ENCODE results near the gene ECE1.

Gene ECE1

DNA sequence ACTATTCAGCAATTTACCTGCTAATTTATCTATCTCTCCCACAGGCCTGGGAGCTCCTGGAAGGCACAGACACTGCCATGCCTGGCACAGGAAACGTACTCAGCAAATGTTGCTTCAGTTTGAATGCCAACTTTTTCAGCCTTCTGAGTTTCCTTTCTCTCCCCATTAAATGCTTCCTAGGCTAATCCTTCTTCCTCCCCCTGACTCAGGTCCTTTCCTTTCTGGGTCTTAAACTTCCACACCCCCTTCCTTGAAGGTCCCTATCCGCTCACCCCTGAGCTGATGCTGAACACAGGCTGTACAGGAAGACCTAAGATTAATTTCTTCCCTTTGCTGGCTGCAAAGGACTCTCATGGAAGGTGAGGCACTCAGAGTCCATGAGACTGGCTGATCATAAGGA is 40.3 kb upstream of the ECE1 start:
- no peak overlapping the region for H3K4me3 ChIP-seq (ENCODE audit: low read depth, low read length)
- TF ChIP-seq, protein P1, sequence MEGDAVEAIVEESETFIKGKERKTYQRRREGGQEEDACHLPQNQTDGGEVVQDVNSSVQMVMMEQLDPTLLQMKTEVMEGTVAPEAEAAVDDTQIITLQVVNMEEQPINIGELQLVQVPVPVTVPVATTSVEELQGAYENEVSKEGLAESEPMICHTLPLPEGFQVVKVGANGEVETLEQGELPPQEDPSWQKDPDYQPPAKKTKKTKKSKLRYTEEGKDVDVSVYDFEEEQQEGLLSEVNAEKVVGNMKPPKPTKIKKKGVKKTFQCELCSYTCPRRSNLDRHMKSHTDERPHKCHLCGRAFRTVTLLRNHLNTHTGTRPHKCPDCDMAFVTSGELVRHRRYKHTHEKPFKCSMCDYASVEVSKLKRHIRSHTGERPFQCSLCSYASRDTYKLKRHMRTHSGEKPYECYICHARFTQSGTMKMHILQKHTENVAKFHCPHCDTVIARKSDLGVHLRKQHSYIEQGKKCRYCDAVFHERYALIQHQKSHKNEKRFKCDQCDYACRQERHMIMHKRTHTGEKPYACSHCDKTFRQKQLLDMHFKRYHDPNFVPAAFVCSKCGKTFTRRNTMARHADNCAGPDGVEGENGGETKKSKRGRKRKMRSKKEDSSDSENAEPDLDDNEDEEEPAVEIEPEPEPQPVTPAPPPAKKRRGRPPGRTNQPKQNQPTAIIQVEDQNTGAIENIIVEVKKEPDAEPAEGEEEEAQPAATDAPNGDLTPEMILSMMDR (IDR thresholded peaks at IDR 0.05; ENCODE audit: borderline replicate concordance, insufficient read depth, low read depth, low read length) = no peak

DNA sequence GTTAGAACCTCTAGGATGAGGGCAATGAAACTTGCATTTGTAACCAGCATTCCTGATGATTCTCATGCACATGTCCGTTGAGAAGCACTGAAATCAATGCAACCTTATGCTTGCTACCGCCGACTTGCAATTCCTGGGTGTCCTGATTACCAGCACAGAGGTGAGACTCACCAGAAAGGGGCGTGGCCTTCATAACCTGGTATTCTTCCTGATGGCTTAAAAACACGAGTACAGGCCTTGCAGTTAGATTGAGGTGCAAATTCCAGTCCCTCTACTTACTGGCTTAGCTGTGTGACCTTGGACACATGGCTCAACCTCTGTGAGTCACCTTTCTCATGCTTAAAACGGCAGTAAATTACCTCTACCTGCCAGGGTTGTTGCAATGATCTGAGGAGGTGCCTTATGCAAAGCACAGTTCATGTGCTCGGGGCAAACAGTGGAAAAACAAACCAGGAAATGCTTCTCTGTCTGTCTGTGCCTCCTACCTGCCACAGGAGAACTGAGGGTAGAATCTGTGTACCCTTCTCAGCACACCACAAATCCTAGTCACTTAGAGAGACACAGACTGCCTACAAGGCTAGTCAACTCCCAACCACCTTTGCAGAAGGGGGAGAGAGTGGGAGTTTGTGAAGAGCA is 39.1 kb upstream of the ECE1 start:
- H3K4me3 ChIP-seq (ENCODE audit: low read depth, low read length) = no peak overlapping the region
- TF ChIP-seq, protein P1 (IDR thresholded peaks at IDR 0.05; ENCODE audit: borderline replicate concordance, insufficient read depth, low read depth, low read length) = no peak

DNA sequence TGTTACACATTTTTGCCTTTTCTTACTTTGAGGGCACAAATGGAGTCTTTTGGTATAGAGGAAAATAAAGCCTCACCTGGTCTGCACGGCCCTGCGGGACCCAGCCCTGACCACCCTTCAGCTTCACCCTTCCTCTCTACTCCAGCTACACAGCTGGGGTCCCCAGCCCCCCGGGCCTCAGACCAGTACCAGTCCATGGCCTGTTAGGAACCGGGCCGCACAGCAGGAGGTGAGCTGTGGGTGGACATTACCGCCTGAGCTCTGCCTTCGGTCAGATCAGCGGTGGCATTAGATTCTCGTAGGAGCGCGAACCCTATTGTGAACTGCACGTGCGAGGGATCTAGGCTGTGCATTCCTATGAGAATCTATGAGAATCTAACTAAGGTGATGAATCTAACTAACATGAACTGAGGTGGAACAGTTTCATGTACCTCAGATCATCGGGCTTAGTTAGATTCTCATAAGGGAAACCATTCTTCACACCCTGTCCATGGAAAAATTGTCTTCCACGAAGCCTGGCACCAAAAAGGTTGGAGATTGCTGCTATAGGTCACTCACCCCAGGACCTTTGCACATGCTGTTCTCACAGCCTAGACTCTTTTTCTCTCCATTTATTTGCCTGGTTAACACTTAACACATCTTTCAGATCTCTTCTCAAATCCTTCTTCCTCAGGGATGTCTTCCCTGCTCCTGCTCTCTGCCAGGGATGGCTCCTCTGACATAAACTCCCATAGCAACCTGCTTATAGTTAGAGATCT is 37.5 kb upstream of the ECE1 start:
- TF ChIP-seq, protein P1 (IDR thresholded peaks at IDR 0.05; ENCODE audit: borderline replicate concordance, insufficient read depth, low read depth, low read length) = no peak
- no peak overlapping the region for H3K4me3 ChIP-seq (ENCODE audit: low read depth, low read length)

DNA sequence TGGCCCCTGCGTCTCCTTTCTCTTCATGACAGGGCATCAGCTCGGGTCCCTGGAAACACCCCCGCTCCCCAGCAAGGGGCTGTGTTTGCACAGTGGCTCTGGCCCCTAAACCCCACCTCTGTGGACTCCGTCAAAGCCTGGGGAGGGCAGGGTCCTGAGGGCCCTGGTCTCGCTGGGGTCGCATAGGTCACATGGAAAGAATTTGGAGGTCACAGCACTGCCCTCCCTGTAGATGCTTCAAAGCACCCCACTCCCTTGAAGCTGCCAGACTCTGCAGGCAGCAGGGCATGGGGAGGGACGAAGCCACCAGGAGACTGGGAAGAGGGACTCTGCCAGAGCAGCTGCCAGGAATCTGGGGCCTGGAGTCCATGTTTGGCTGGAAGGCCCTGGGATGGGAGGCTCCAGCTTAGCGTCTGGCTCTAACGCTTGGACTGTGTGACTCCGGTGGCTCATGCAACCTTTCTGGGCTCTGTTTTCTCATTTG is 36.6 kb upstream of the ECE1 start:
- H3K4me3 ChIP-seq (ENCODE audit: low read depth, low read length) = no peak overlapping the region
- TF ChIP-seq, protein P1 (IDR thresholded peaks at IDR 0.05; ENCODE audit: borderline replicate concordance, insufficient read depth, low read depth, low read length) = no peak

DNA sequence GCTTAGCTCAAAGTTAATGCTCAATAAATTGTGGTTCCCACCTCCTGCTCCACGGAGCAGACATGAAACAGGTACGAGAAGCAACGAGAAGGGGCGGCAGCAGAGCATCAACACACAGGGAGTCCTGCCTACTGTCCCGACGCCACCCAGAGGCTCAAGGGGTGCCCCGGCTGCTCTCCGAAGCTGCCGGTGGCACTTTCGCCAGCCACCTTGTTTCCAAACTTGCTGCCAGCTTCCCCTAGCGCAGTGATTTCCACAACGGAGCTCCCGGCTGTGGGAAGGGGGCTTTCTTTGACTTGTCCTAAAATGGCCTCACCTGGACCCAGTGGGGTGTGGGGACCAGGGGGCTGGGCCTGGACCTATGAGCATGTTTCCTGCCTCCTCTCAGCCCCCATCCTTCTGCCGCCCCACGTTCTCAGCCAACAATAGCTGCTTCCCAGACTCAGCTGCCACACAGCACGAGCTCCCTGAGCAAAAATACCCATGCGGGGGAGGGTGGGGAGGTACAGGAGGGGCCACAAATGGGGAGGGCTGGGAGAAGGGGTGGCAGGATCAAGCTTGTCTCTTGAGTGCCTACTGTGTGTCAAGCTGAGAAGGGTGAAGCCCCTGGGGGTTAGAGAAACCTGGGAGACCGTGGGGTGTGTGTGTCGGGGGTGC is 35.6 kb upstream of the ECE1 start:
- TF ChIP-seq, protein P1 (IDR thresholded peaks at IDR 0.05; ENCODE audit: borderline replicate concordance, insufficient read depth, low read depth, low read length) = no peak
- H3K4me3 ChIP-seq (ENCODE audit: low read depth, low read length) = no peak overlapping the region

DNA sequence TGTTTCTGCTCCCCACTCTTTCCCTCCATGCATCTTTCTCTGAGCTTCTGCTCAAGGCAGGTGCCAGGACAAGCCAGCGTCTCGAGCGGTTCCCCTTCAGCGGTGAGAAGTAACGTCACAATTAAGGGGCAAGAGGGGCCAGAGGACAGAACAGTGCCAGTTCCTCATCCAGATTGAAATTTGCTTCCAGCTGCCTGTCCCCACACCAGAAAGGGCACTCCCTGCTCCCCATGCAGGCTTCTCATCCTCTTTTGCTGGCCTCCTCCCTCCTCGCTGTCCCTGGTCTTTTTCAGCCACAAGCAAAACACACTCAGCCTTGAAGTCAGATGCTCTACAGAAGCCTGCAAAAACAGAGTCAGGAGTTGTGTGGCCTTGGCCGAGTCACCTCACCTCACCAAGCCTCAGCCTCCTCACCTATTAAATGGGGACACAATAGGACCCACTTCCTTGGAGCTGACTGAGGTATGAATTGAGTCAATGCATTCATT is 35.0 kb upstream of the ECE1 start:
- TF ChIP-seq, protein P1 (IDR thresholded peaks at IDR 0.05; ENCODE audit: borderline replicate concordance, insufficient read depth, low read depth, low read length) = no peak
- no peak overlapping the region for H3K4me3 ChIP-seq (ENCODE audit: low read depth, low read length)

Measured in GM12875 (cell line).